Epidermal melanocyte (primary cell): ENCODE results near the gene AKAP8.
"Not testable (repeated sequence)": the region's sequence is repeated elsewhere in the genome, so short reads cannot be mapped to it uniquely, and the experiment has no call there.

Experiments
- DNase-seq: peaks from one replicate; pipeline ENCODE4 v3.0.0; 2011; ENCODE audit warnings: low spot score; ENCODE audit not compliant: insufficient read length

AKAP8 gene

DNA sequence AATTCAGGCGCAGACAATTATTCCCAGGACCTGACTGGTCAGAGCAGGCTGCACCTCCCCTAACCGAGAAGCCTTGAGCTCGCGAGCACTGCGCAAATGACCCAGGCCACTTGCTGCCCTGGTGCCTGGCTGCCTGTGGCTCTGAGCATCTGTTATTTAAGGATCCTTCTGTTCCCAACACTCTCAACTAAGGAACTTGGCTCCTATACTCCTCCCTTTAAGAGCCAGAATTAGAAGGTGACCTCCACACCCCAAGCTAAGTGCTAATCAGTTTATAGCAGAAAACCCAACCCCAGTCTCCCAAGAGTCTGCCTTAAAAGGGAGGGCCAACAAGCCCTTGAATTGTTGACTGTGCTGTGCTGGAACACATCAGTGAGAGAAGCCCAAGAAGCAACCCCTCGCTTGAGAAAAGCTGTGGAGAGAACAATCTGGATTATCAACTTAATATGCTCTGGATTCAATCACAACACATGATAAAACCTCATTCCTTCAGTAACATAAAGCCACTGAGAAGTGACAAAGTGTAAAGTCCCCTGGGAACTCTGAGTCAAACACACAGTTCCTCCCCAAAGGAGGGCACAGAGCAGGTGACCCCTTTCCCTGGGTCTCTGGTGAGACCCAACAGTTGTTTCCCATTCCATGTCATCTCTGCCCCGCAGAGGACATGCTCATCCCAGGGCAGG, 24.7 kb upstream of the AKAP8 start:
- no peak for DNase-seq

- DNase-seq: no peak
Observed at GRCh38 chr19:15403151-15403531, 23.6 kb upstream of the AKAP8 start.

GRCh38 chr19:15402411-15403150, 23.0 kb upstream of the AKAP8 start:
- DNase-seq: no peak

DNA sequence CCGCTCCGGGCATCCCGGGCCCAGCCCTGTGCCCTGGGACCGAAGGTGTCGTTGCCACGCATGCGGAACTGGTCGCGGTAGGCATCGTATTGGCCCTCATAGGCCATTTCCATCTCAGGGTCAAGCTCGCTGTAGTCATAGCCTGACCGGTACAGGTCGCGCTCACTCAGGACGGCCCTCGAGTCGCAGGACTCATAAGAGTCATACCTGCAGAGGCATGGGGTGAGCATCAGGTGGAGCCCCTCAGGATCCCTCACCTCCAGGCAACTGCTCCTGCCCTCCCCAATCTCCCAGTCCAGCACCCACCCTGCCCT, 21.8 kb upstream of the AKAP8 start:
- no peak for DNase-seq

DNA sequence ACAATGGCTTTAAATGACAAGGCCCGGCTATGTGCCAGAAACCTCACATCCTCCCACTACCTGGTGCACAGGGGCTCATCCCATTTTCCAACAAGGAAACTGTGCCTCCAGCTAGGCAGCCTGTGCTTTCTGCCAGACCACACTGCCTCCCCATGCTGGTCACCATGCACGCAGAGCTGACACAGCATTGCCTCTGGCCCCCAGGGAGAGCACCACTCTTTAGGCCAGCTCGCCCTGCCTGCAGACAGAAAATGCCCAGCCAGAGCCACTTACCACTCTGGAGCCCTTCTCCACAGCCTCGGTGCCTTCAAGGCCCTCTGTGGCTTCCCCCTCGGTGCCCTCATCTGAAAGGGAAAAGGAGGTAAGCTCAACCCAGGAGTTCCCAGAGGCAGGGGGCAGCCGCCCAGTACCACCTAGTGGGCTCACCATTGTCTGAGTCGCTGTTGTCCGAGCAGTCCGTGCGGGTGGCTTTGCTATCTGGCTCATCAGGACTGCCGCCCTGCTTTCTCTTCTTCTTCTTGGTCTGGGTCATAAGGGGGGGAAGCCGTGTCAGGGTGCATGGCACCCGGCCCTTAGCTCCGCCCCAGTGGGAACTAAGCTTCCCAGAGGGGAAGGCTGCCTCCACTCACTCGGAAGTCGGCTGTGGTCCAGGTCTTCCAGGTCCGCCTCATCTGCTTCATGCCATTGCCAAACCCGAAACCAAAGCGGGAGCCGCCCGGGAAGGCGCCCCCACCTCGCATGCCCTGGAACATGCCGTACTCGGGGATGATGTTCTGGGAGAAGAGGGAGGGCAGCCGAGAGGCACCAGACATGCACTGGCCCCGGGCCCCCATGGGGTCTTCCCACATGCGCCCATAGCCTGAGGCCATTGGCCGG, 21.2 kb upstream of the AKAP8 start:
- DNase-seq: no peak

GRCh38 chr19:15399635-15400034, 20.0 kb upstream of the AKAP8 start:
- DNase-seq: no peak

DNA sequence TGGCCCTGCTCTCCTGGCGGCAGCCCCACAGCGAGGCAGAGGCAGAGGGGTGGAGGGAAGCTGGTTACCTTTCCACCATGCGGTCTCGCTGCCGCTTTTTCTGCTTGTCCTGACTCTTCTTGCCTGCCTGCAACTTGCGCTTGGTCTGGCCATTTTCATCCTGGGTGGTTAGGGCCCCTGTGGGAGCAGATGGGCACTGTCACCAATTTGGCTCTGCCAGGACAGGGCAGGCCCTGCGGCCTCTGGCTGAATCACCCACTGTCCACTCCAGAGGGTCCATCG, 19.6 kb upstream of the AKAP8 start:
- no peak for DNase-seq

- no peak for DNase-seq
Observed at GRCh38 chr19:15398501-15399233, 19.1 kb upstream of the AKAP8 start.

GRCh38 chr19:15397782-15398181, 18.2 kb upstream of the AKAP8 start:
- no peak for DNase-seq

GRCh38 chr19:15397236-15397635, 17.6 kb upstream of the AKAP8 start:
- no peak for DNase-seq

- DNase-seq: no peak
Observed at GRCh38 chr19:15396436-15396835, 16.8 kb upstream of the AKAP8 start.

DNA sequence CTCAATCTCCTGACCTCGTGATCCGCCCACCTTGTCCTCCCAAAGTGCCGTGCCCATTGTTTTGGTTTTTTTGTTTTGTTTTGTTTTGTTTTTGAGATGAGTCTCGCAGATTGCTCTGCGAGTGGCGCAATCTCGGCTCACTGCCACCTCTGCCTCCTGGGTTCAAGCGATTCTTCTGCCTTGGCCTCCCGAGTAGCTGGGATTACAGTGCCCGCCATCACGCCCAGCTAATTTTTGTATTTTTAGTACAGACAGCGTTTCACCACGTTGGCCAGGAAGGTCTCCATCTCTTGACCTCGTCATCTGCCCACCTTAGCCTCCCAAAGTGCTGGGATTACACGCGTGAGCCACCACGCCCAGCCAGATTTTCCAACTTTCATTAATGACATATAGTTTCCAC, 15.7 kb upstream of the AKAP8 start:
- DNase-seq: not testable (repeated sequence)

- no peak for DNase-seq
Observed at GRCh38 chr19:15394426-15394825, 14.8 kb upstream of the AKAP8 start.

GRCh38 chr19:15393963-15394362, 14.4 kb upstream of the AKAP8 start:
- no peak for DNase-seq

- DNase-seq: no peak
Observed at GRCh38 chr19:15390814-15391213, 11.2 kb upstream of the AKAP8 start.

- DNase-seq: no peak
Observed at GRCh38 chr19:15381864-15382263, 2.3 kb upstream of the AKAP8 start.

DNA sequence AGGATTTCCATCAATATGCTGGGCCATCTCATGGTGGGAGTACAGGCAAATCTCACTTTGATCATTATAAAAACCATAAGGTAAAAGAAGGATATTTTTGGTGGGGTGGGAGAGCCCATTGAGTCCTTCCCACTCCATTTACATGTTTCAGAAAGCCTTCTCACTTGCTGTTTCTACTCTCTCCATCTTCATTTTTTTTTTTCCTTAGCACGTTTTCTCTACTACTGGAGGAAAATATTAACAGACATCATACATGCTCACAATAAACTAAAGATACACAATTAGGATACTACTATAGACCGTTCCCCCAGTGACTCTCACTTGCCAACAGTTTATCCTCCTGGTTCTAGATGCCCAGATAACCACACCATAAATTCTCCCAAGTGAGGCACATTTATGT, 1.8 kb upstream of the AKAP8 start:
- no peak for DNase-seq

- DNase-seq: no peak
Observed at GRCh38 chr19:15379999-15380647, 536 bp upstream of the AKAP8 start.

- DNase-seq: peak; percentile 69
Observed at GRCh38 chr19:15378534-15379082, 979 bp downstream of the AKAP8 start.

DNA sequence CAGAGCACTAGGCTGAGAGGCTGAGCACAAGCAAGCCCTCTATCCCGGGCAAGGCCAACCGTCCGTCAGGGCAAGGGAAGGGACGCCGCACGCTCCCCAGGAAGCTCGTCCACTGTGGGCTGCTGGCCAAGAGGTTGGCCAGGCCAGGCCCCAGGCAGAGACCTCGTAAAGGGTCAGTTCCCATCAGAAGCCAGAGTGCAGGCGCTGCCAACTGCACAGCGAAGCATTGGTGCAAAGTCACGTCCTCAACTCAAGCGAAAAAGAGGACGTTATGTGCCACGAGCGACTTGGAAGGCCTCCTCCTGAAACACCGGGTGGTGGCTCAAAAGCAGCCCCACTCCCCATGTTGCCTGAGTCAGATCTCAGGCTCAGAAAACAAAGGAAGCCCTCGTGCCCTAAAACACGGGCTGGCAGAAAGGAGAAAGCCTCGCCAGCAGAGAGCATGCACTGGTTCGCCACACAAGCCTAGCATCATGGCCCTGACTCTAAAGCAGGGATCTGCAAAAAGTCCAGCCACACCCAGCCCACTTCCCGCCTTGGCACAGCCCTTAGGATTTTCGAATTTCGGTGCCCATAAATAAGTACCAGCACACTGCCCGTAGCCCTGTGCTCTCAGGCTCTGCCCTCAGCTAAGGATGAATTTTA, 4.7 kb downstream of the AKAP8 start:
- no peak for DNase-seq
